Fibroblast of peridontal ligament (primary cell): Measurements from ENCODE around the gene CNTNAP3.
A peak's percentile ranks its signal among the peaks of the same experiment; 100 is the strongest.
"Not testable (repeated sequence)": the region's sequence is repeated elsewhere in the genome, so short reads cannot be mapped to it uniquely, and the experiment has no call there.

ENCODE experiments used
- DNase-seq: peaks from one replicate; pipeline ENCODE4 v3.0.0-alpha.2; 2010; ENCODE audit errors: extremely low read depth

CNTNAP3 gene

GRCh38 chr9:39073537-39073936 is 214.4 kb downstream of the CNTNAP3 start:
- DNase-seq = not testable (repeated sequence)

- not testable (repeated sequence) for DNase-seq
Measured at GRCh38 chr9:39067683-39068082, 220.3 kb downstream of the CNTNAP3 start.

- peak; percentile 74 for DNase-seq
Measured at GRCh38 chr9:39062966-39063365, 225.0 kb downstream of the CNTNAP3 start.

- DNase-seq = not testable (repeated sequence)
Measured at GRCh38 chr9:39054453-39054852, 233.5 kb downstream of the CNTNAP3 start.

- not testable (repeated sequence) for DNase-seq
Measured at GRCh38 chr9:39046833-39047232, 241.1 kb downstream of the CNTNAP3 start.

- not testable (repeated sequence) for DNase-seq
Measured at GRCh38 chr9:39042352-39042803, 245.6 kb downstream of the CNTNAP3 start.

- not testable (repeated sequence) for DNase-seq
Measured at GRCh38 chr9:39041774-39042173, 246.2 kb downstream of the CNTNAP3 start.

GRCh38 chr9:39039148-39039547 is 248.8 kb downstream of the CNTNAP3 start:
- not testable (repeated sequence) for DNase-seq

GRCh38 chr9:39038221-39038620 is 249.7 kb downstream of the CNTNAP3 start:
- not testable (repeated sequence) for DNase-seq

GRCh38 chr9:39033849-39034248 is 254.1 kb downstream of the CNTNAP3 start:
- DNase-seq = not testable (repeated sequence)

GRCh38 chr9:39030204-39031019 is 257.6 kb downstream of the CNTNAP3 start:
- DNase-seq = not testable (repeated sequence)

- not testable (repeated sequence) for DNase-seq
Measured at GRCh38 chr9:39028855-39029254, 259.1 kb downstream of the CNTNAP3 start.

GRCh38 chr9:39028168-39028567 is 259.8 kb downstream of the CNTNAP3 start:
- not testable (repeated sequence) for DNase-seq

GRCh38 chr9:39025911-39026588 is 261.9 kb downstream of the CNTNAP3 start:
- not testable (repeated sequence) for DNase-seq
